HG03442 (cell line): ENCODE data around the gene PWWP2B.
"Not testable (repeated sequence)": the region's sequence is repeated elsewhere in the genome, so short reads cannot be mapped to it uniquely, and the experiment has no call there.

ENCODE experiments used
- ATAC-seq: cut with Tn5 transposase; IDR thresholded peaks from one replicate; pipeline ENCODE4 v1.9.1; 2021; ENCODE audit warnings: mild to moderate bottlenecking, moderate library complexity; ENCODE audit not compliant: unreplicated experiment

Gene PWWP2B

DNA sequence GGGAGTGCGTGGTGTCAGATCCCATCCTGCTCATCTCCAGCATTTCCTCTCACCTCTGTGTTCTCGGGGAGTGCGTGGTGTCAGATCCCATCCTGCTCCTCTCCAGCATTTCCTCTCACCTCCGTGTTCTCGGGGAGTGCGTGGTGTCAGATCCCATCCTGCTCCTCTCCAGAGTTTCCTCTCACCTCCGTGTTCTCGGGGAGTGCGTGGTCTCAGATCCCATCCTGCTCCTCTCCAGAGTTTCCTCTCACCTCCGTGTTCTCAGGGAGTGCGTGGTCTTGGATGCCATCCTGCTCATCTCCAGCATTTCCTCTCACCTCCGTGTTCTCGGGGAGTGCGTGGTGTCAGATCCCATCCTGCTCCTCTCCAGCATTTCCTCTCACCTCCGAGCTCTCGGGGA is 18.0 kb upstream of the PWWP2B start:
- not testable (repeated sequence) for ATAC-seq

DNA sequence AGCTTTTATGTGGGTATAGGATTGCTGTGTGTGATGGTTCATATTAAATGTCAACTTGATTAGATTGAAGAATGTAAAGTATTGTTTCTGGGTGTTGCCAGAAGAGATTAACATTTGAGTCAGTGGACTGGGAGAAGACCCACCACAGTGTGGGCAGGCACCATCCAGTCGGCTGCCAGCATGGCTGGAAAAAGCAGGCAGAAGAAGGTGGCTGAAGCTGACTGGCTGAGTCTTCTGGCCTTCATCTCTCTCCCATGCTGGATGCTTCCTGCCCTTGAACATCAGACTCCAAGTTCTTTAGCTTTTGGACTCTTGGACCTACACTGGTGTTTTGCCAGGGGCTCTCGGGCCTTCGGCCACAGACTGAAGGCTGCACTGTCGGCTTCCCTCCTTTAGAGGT is 16.0 kb upstream of the PWWP2B start:
- not testable (repeated sequence) for ATAC-seq

DNA sequence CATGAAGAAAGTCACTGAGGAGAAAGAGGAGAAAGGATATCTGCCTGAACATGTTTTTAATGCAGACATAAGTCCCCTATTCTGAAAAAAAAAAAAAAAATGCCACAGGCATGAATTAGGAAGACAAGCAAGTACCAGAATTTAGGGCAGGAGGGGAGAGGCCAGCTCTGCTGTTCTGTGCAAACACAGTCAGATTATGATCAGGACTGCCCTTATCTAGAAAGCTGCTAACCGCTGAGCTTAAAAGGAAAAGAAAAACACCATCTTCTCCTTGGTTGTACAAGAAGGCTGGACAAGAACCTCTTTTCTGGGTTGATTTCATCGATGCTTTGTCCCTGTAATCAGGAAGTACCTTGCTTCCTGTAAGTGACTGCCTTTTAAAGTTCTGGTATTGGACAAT is 15.3 kb upstream of the PWWP2B start:
- ATAC-seq = no peak

DNA sequence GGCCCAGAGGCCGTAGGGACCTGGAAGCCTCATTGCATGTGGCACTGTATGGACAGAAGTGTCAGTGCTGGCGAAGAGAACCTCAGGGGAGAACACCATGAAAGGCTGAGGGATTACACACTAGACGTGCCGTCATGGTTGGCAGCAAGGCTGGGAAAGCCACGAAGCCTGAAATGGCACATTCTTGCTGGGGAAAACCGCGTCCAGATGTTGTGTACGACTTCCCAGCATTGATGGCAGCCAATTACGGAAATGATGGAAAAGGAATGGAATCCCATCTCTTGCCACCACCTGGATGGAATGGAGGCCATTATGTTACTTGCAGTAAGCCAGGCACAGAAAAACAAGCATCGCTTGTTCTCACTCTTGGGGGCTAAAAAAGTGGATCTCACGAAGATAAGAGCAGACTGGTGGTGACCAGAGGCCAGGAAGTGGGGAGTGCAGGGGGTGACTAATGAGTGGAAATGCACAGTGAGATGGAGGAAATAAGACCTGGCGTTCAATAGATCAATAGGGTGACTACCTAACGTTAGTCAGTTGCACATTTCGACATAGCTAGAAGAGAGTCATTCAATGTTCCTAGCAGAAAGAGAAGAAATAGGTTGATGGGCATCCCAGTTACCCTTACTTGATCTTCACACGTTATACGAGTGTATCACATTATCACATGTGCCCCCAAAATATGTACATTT is 14.6 kb upstream of the PWWP2B start:
- no peak for ATAC-seq

GRCh38 chr10:132383101-132383500 is 13.9 kb upstream of the PWWP2B start:
- ATAC-seq = no peak

- no peak for ATAC-seq
These were observed 13.2 kb upstream of the PWWP2B start for GRCh38 chr10:132383751-132384196.

GRCh38 chr10:132384618-132385388 is 12.2 kb upstream of the PWWP2B start:
- ATAC-seq = no peak

- no peak for ATAC-seq
These were observed 11.7 kb upstream of the PWWP2B start for GRCh38 chr10:132385389-132385667.

DNA sequence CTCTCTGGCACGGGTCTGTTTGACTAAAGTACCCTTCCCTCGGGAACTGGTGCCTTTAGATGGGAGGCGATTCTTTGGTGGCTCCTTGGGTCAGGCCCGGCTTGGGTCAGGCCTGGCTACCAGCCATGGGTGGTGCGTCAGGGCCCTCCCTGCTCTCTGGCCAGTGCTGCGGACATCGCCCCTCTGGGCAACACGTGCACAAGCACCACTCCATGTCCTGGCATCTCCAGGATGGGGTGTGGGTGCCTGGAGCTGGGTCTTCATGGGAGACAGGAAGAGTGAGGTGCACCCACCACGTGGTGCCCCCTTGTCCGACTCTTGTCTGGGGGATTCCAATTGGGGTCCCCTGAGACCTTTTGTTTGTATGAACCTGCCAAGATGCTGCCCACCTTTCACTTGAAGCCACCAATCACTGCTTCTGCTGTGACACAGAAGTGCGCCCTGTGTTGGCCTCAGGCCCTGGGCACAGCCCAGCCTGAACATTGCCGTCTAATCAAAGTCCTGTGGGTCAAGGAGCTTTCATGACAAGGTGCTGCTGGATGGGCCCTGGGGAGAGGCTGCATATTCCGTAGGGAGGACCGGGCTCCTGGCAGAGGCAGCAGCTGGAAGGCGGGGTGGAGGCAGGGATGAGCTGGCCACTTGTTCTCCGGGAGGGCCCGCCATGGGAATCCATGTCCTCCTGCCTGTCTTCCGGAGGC is 11.1 kb upstream of the PWWP2B start:
- ATAC-seq = no peak

DNA sequence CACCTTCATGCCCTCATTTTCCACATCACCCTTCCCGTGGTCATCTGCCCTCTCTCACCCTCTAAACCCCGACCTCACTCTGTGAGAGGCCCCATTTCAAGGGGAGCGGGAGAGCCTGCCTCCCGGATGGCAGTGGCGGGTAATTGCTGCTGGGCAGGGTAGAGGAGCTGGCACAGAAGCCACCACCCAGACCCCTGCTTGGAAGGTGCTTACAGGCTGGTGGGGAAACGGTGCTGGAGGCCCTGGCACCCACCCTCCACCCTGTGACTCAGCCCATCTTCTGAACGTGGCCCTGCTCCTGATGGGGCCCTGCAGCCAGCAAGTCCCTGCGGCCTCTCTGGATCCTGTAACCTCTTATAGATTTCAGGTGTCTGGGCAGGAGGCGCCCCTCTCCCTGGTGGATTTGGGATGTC is 10.6 kb upstream of the PWWP2B start:
- ATAC-seq = no peak

- ATAC-seq = not testable (repeated sequence)
These were observed 10.1 kb upstream of the PWWP2B start for GRCh38 chr10:132386896-132387295.

DNA sequence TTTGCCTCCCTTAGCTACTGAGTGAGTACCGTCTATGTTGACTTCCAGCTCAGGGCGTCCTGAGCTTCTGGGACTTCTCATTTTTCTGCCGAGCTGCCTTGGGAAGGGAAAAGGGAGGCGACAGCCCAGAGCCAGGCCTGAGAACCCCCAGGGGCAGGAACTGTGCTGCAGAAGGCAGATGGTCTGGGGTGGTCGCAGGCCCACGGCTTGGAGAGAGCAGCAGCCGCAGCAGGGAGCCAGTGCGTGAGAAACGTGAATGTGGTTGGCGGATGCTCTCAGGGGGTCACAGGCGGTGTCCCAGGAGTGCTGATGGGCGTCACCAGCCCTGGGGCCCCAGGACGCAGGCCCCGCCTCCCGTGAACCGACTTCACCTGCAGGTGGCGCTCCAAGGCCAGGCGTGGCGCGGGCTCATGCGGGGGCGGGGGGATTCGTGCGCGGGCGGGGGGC is 9.2 kb upstream of the PWWP2B start:
- ATAC-seq = peak; percentile 61

DNA sequence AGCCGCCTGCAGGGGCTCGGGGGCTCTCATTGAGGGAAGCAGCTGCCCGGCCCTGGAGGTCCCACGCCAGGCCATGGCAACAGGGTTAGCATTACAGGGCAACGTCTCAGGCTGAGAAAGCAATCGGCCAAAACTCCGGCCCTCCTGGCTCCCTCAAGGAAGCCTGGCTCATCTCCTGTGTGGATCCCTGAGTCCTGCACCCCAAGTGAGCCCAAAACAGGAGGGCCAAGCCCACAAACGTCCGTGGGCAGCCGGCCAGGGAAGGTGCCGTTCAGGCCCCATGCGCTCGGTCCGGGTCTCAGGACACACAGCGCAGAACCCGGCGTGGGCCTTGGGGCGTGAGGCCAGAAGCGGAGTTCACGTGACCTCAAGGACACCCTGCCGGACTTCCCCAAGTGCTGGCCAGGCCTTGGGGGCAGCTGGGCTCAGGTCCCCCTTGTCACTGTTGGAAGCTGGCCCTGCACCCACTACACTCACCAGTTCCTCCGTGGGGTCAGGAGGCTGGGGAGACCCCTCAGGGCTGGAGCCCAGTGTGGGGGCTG is 8.0 kb upstream of the PWWP2B start:
- no peak for ATAC-seq

DNA sequence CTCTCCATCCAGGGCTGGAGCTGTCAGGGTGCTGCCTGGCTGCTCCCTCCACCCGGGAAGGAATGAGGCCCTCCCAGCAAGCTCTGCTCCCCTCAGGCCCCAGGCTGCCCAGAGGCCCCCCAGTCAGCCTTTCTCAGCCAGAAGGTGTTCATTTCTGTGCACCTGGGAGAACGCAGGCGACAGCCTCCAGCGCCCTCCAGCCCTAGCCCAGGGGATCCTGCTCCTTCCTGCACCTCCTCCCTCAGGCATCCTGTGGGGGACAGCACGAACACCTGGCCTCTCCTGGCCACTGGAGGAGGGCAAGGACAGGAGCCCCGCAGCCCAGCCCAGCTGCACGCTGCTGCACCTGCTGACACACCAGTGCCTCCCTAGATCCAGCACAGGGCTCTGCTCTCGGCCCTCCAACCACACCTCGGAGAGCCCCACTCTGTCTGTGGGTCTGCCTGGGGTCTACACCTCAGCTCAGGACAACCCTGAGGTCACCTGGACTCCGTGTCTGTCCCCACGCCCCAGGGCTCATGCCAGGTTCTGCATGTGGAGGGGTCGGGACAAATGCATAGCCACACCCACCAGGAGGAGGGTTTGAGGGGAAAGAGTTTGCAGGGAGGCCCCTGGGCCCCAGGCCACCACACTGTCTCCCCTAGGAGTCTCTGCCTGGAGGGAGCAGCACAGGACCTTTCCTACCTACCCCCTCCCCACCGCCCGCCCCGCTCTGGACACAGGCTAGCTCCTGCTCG is 7.4 kb upstream of the PWWP2B start:
- no peak for ATAC-seq

DNA sequence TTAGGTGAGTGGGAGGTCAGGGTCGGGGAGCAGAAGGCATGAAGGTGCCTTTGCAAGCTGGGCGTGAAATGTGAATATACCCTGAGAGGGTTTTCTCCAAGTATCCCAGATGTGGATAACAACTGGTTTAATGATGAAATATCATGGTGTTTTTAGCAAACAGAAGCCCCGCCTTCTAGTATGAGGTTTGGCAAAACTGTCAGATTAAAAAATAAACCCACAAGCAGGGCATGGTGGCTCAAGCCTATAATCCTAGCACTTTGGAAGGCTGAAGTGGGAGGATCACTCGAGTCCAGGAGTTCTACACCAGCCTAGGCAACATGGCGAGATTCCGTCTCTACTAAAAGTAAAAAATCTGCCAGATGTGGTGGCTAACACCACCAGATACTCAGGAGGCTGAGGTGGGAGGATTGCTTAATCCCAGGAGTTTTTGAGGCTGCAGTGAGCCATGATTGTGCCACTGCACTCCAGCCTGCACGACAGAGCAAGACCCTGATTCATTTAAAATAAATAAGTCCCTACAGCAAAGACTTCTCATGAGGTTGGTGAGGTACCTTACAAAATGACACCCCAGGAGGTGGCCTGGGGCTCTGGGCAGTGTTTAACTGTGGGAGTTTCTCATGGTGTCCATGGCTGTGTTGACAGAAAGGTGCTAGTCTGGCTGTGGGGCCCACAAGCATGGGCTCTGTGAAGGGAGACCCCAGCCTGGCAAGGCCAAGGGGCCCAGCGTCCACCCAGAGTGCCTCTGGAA is 6.7 kb upstream of the PWWP2B start:
- ATAC-seq = no peak

GRCh38 chr10:132390921-132391675 is 5.9 kb upstream of the PWWP2B start:
- no peak for ATAC-seq

- ATAC-seq = no peak
These were observed 5.4 kb upstream of the PWWP2B start for GRCh38 chr10:132391676-132392020.

- ATAC-seq = no peak
These were observed 4.7 kb upstream of the PWWP2B start for GRCh38 chr10:132392184-132392800.
